ELR (cell line): ENCODE results near the gene SACS.
"Not testable (repeated sequence)": the region's sequence is repeated elsewhere in the genome, so short reads cannot be mapped to it uniquely, and the experiment has no call there.

Experiments used
- DNase-seq: peaks from one replicate; pipeline ENCODE4 v3.0.0-alpha.2; 2015; ENCODE audit warnings: low read depth

SACS gene

DNA sequence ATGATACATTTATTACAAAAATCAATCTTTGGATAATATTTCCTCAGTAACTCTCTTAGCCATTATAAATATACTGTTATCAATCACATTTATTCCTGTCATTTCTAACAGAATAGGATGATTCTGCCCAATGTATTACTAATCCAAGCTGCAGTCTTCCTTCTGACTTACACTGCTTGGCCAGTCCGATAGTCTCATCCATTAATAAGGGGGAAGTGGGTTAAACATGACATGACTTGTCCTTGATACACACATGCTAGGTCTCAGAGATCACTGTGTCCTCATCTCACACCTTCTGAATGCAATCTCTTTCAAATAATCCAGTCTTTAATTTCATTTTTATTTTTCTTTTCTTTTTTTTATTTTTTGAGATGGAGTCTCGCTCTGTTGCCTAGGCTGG, 18.8 kb downstream of the SACS start:
- DNase-seq: no peak

DNA sequence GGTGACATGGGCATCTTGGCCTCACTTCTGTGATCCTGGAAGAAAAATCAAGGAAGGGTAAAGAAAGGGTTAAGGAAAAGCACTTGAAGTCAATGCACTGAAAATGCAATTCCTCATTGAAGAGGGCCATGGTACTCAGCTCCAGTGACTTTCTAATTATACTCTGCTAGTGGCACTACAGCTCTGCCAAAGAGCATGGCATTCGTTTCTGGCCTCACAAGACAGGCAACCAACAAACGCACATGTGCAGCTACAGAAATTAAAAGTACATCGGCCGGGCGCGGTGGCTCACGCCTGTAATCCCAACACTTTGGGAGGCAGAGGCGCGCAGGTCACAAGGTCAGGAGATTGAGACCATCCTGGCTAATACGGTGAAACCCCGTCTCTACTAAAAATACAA, 21.8 kb downstream of the SACS start:
- no peak for DNase-seq

DNA sequence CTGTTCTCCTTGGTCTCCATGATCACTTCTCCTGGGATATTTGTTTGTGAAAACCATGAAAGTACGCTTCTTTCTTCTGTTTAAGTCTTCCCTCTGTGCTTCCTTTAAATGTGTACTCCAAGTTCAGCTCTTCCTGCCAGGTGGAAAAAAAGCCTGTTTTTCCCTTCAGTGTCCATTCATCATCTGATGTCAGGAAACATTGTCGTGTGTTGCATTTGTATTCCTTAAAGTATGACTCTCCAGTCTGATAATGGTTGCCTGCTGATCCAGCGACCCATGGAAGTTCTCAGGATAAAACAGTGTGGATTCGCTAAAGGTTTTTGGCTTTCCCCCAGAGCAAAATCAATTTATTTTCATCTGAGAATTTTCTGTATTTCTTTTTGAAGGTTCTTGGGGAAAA, 22.3 kb downstream of the SACS start:
- no peak for DNase-seq

DNA sequence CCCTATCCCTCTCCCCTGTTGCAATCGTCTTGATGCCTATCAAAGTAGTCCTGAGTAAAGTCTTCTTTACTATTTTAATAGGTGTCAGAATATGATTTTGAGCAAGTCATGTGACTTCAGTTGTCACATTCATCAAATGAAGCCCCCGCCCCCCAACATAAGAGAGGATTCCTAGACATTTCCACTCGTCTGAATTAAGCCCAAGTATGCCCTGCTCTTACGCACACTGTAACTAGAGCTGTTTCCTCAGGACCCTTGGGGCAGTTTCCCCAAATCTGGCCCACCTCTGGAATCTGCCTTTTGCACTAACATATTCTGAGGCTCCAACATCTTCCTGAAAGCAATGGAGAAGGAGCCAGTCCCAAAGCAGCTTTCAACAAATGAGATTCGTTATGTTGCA, 25.5 kb downstream of the SACS start:
- DNase-seq: no peak

DNA sequence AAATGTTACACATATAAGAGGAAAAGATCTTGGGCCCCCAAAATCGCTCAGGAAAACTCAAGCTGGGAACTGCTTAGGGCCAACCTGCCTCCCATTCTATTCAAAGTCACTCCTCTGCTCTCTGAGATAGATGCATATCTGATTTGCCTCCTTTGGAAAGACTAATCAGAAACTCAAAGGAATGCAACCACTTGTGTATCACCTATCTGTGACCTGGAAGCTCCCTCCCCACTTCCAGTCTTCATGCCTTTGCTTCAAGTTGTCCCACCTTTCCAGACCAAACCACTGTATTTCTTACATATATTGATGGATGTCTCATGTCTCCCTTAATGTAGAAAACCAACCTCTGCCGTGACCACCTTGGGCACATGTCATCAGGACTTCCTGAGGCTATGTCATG, 32.3 kb downstream of the SACS start:
- not testable (repeated sequence) for DNase-seq

DNA sequence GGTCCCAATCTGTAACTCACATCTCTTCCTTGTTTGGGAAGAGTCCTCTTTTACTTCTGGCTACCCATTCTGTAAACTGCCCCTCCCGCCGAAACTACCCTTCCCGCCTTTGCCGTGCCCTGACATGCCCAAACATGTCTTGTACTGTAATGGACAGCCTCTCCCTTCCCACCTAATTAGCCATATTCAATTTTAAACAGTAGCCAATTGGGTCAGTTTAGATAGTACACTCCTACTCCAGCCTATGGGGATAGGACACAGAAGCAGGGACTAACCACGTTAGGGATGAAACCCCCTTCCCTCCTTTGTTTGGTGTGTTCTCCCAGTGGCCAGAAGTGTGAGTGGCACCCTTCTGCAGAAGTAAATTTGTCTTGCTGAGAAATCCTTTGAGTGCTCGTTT, 34.2 kb downstream of the SACS start:
- DNase-seq: no peak

DNA sequence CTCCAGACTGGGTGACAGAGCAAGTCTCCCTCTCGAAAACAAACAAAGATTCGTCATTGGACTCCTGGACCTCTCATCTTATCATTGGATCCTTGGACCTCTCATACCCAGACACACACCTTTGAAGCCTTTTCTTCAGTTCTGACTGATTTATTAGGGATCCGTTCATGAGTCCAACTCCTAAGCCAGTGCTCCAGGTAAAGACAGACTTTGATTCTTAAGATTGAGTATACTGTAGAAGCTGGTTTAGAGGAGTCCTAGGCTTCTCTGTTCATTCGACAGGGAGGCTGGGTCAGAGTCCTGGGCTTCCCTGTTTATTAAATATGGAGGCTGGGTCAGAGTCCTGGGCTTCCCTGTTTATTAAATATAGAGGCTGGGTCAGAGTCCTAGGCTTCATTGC, 38.7 kb downstream of the SACS start:
- no peak for DNase-seq

DNA sequence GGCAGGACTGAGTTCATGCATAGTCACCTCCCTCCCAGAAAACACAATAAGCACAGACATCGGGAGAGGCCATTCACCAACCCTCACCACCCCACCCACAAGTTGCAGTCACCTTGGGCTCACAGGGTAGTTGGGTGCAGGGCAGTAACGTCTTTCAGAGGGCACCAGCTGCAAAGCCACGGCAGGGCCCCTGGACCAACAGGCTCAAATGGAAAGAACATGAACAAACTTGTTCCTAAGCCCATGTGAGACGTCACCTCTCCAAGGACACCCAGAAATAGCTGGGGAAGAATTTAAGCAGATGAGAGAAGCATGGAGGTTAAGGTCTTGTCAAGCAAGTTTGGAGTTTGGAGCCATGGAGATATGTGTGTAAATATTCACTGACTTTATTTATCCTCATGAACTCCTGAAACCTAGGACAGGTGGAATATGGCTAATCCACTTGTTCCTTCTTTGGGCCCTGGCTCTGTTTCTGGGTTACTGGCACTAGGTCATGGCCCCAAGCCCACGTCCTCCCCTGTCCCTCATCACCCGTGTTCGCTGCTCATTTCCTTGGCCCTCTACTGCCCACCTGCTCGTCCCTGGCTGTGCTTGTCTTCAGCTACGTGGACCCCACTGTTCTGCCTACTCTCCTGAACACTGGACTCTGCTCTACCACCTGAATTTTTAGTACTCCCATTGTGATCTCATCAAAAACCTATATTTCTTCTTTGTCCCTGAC, 40.4 kb downstream of the SACS start:
- no peak for DNase-seq

DNA sequence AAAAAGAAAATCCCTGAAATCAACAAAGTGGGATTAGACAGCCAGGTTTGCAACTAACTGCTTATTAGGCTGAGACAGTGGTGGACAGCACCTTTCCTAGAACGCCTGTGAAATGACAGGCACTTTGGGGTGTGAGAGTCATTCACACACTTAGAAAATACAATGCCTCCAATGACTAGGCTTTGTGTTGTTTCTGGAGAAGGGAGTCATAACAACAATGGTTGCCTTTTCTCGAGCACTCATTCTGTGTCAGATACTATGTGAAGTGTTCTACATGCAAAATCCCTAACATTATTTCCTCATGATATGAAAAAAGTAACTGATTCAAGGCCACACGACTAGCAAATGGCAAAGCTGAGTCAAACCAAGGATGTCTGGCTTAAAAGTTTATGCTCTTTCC, 41.2 kb downstream of the SACS start:
- DNase-seq: no peak

DNA sequence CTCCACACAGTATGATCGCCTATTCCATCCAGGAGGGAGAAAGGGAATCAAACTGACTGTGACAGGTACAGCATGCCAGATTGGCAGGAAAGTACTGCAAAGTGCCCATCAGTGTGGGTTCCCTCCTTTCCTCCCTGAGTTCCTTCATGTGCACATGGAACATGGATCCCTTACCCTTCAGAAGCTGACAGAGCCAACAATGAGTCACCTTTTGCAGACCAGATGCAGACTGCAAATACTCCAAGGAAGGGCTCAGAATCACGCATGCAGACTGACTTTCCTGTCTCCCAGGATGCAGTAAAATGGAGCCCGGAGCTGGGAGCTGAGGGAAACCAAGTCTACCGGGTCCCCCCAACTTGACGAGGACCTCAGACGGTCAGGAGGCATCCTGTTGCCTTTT, 41.8 kb downstream of the SACS start:
- DNase-seq: peak; percentile 34

DNA sequence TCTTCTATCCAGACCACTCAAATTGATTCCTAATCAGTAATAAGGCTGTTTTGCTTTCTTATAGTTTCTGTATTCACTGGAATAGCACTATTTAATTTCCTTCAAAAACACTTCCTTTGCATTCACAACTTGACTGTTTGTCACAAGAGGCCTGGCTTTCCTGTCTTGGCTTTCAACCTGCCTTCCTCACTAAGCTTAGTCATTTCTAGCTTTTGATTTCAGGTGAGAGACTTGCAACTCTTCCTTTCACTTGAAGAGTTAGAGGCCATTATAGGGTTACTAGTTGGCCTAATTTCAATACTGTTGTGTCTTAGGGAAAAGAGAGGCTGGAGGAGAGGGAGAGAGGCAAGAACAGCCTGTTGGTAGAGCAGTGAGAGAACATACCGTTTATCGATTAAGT, 47.0 kb downstream of the SACS start:
- DNase-seq: no peak

DNA sequence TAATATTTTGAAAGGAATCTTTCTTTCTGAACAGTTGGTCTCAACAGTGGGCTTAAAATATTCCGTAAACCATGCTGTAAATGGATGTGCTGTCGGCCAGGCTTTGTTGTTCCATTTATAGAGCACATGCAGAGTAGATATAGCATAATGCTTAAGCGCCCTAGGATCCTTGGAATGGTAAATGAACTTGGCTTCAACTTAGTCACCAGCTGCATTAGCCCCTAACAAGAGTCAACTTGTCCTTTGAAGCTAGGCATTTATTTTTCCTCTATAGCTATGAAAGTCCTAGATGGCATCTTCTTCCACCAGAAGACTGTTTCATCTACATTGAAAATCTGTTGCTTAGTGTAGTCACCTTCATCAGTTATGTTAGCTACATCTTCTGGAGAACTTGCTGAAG, 47.6 kb downstream of the SACS start:
- DNase-seq: no peak

DNA sequence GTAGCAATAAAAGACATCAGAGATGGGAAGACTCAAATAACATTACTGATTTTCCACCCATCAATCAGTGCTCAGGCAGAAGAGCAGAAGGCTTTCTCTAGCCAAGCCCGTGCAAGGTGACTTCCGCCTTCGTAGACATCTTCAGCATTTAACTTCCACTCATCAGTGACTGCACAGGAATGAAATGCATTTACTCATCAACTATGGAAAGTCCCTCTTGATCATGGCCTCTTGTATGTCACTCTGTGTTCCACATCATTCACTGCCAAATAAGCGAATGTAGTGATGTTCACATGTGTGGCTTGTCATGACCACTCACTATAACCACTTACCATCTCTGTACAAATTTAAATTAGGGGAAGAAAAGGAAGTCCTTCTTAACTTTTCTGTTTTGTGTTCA, 49.4 kb downstream of the SACS start:
- DNase-seq: peak; percentile 91

DNA sequence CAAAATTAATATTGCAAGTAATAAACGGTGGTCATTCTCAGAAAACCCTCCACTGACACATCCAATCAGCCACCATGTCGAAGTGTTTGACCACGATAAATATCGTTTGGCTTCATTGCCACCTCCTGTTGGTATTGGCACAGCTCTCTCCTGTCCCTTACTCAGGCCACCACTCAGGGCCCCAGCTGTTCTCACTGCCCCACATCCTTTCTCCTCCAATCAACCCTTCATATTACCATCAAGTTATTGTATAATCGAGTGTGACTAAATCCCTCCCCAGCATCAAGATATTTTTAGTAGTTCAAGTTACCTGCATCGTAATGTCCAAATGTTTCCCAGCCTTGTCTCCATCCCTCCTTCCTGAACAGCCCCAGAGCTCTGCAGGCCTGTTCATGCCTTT, 50.4 kb downstream of the SACS start:
- no peak for DNase-seq

DNA sequence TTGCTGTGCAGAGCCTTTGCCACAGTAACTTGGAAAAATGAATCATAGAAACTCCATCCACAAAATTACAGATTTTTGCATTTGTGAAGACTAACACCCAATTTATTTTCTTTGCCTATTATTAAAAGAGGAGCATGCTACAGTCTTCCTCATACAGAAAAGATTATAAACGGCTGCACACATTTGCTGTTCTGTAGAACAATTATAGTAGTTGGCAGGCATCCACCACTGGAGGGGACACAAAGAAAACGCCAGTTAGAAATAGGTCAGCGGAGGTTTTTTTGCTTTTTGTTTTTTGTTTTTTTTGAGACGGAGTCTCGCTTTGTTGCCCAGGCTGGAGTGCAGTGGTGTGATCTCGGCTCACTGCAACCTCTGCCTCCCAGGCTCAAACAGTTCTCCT, 51.6 kb downstream of the SACS start:
- no peak for DNase-seq

DNA sequence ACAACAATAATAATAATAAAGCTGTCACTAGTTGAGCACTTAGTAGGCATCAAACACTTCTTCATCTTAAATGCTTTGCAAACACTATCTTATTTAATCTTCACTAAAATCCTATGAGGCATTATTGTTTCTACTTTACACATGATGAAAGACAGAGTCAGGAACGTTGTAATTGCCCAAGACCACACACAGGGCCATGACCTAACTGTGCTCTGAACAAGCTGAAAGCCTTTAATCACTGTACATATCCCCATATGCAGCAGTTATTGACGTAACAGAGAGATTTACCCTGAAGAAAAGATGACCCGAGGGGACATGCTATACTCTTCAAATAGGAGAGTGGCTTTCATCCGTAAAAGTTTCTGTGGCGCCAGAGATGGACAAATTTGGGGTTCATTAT, 53.0 kb downstream of the SACS start:
- peak; percentile 15 for DNase-seq

DNA sequence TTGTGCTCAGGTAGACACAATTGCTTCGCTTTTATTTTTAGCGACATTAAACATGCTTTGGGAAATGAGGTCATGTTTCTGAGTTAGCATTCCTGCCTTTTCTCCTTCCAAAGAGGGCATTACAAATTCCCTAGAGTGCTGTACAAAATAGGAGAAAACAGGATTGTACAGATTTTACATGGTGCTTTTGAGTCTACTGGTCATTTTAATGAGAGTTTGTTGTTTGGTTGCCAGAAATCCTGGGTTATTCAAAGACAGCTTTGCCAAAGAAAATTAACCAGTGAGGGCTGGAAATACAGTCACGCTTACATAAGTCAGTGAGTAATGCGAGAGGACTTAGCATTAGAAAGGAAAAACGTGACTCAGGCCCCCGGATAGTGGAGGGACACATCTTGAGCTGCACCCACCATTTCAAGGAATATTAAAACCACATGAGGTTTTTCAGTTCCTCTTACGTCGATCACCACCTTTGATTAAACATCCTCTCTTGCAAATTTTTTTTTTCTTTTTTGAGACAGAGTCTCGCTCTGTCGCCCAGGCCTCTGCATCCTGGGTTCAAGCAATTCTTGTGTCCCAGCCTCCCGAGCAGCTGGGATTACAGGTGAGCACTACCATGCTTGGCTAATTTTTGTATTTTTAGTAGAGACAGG, 55.4 kb downstream of the SACS start:
- DNase-seq: peak; percentile 99

DNA sequence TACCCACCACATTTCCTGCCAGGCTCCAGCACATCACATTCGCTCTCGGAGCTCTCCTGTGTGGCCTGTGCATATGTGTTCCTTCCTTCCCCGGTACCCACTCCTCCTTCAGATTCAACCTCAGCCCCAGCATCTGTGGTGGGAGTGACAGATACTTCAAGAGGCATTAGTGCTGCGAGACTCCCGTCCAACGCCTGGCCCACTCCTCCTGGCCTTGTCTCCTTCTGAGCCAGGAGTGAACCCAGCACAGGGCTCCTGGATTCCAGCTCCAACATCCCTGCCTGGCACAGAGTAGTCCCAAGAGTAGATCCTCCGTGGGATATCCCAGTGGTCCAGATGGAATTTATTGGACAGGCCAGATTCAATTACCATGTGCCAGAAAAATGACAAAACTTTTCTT, 55.9 kb downstream of the SACS start:
- no peak for DNase-seq

DNA sequence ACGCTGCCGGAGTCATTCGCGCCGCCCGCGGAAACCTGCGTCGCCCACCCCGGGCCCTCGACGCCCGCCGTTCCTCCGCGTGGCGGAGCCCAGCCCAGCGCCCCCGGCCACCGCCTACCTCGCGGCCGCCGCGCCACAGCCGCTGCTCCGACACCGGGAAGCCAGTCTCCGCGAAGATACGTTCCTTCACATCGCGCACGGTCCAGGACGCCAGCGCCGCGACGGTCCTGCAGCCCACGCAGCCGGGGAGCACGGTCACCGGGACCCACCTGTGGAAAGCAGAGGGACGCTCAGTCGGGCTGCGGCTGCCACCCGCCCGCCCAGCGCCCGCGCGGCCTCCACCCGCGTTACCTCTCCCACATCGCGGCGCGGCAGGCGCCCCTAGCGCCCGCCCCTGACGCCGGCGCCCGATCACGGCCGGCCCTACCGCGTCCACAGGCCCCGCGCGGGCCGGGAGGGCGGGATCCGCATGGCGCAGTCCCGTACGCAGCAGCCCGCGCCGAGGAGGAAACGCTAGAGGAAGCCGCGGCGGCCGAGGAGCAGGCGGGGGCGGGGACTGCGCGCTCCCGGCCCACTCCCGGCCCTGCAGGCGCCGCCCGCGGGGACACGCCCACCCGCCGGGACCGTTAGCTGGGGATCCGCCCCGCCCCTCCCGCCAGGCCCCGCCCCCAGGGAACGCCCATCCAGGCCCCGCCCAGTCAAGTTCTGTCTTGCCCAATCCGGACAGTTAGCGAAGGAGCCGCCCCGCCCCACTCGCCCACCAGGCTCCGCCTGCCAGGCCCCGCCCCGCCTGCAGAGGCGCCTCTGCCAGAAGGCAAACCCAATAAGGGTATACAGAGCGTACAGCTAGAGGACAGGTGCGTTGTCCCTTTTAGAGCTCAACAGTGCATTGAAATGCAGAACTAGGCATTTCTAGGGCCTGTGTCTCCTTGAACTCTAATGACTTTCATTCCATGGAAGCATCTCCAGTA, 58.2 kb downstream of the SACS start:
- peak; percentile 92 for DNase-seq

DNA sequence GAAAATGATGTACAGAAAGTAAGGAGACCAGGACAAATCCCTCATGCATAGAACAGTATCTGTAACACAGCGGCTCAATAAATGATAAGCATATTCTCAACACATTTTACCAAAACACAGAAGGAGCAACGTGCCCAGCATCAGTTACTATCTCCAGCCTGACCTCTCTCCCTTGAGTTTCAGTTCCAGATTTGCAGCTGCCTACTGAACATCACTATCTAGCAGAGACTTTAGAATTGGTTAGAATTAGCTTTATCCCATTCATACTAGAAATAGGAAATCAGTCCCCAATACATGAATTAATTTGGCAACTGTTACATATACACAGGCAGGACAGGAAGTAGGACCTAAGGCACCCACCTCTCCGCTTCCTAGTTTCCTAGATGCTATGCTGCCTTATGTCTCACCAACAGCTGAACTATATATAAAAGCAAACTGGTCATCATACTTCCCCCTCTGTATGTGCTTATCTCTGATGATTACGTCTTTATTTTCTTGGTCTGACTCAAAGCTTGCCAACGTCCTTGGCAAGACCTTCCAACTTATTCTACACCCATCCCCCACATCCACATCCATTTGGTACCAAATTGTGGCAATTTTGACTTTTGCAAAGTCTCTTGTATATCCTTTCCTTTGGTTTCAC, 61.1 kb downstream of the SACS start:
- peak; percentile 67 for DNase-seq

DNA sequence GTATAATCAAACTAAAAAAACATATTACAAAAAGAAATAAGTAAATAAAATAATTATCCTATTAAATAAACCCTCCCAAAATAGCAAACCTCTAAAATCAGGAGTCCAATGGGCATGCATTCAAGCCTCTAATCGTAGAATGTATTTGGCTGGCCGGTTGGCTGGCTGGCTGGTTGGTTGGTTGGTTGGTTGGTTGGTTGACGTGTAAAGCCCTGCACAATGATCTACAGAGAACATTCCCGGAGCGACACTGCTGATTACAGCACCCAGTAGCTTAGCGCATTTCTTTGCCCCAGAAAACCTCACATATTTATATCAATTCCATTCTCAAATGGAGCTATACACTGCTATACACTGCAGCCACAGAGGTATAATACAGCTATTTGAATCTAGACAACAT, 65.6 kb downstream of the SACS start:
- DNase-seq: no peak

DNA sequence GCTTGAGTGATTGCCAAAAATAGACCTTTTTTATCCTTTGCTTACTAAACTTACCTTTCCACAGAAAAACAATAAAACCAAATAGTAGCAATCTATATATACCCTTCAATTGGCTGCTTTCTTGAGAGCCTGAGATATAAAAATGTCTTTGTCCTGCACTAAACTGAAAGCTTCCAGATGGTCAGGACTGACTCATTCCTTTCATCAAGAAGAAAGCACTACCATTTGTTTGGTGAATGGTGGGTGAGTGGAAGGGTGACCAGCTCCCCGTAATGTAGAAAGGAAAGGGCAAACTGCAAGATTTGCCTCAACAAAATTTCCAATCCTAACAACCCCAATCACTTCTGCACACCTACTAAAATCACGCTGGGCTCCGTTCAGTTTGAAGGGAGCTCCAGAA, 67.8 kb downstream of the SACS start:
- peak; percentile 10 for DNase-seq
